ENCODE measurements around the gene ZNF385C.

GRCh38 chr17:42072323-42073187, 25.7 kb downstream of the ZNF385C start:
- TF ChIP-seq POLR2AphosphoS5 (IDR thresholded peaks at IDR 0.05) (no peak), POLR2A (IDR thresholded peaks at IDR 0.05) (no peak), CTCF (IDR thresholded peaks at IDR 0.05) (no peak), EP300 (IDR thresholded peaks at IDR 0.05) (no peak)
